ENCODE results near the gene PBX2.
A peak's percentile ranks its signal among the peaks of the same experiment; 100 is the strongest.

Gene PBX2

GRCh38 chr6:32190054-32190851 lies at the start of gene PBX2:
TSS of gene PBX2 (minus strand) at chr6:32190202. CDS start at chr6:32189915, 287 bp downstream.
- no peak for TF ChIP-seq CTCF (IDR thresholded peaks at IDR 0.05; ENCODE audit: insufficient read depth, low read length, missing control alignments)
- POLR2A ChIA-PET = interaction anchor here (0.6 kb wide), 1 partner anchor 75 kb away, joined by 4 read pairs; no protein-coding TSS in a partner anchor
- peak; percentile 67 for DNase-seq (ENCODE audit: low read depth, low spot score)
- CTCF ChIA-PET = interaction anchor here (0.7 to 1.8 kb wide), 4 partner anchors 11 to 72 kb away, joined by 3 to 8 read pairs (median 4); no protein-coding TSS in a partner anchor
- peak within 1 kb of the TSS; percentile 77 for H3K4me3 ChIP-seq (ENCODE audit: low read depth, low read length)

DNA sequence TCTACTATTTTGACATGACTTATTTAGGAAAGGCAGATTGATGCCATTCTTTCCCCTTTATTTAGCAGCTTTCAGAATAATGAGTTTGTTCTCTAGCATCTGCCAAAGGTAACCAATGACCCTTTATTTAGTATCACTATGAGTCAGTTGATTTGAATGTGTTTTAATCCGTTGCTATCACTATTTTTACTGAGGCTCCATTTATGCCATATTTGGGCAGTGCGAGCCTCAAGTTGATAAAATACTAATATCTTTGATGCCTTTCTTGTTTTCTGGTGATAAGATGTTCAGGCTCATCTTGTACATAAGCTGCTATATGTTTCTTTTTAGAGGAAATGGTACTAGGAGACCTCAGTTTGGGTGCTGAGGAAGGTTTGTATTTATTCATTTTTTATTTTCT lies 49.5 kb upstream of the PBX2 start:
- POLR2A ChIA-PET = no interaction called here
- CTCF ChIA-PET = no interaction called here
- no peak for TF ChIP-seq CTCF (IDR thresholded peaks at IDR 0.05; ENCODE audit: insufficient read depth, low read length, missing control alignments)
- DNase-seq (ENCODE audit: low read depth, low spot score) = no peak
- no peak overlapping the region for H3K4me3 ChIP-seq (ENCODE audit: low read depth, low read length)

GRCh38 chr6:32234934-32235333 lies 44.9 kb upstream of the PBX2 start:
- TF ChIP-seq CTCF (IDR thresholded peaks at IDR 0.05; ENCODE audit: insufficient read depth, low read length, missing control alignments) = no peak
- no peak for DNase-seq (ENCODE audit: low read depth, low spot score)
- ChIA-PET CTCF (interaction anchor here (1.1 to 1.9 kb wide), 2 partner anchors 10 kb away, joined by 5 to 8 read pairs; no protein-coding TSS in a partner anchor), POLR2A (no interaction called here)
- H3K4me3 ChIP-seq (ENCODE audit: low read depth, low read length) = no peak overlapping the region

DNA sequence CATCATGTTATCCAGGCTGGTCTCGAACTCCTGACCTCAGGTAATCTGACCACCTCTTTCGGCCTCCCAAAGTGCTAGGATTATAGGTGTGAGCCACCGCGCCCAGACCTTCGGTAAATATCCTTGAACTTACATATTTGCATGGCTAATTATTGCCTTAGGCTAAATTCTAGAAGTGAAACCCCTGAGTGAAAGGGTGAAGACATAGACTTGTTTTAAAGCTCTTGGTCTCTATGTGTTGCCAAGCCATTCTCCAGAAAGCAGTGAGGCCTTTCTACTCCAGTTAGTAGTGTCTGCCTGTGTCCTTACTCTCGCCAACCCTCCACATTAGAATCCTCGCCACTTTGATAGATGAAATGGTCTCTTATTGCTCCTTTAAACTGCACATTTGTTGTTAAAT lies 36.4 kb upstream of the PBX2 start:
- POLR2A ChIA-PET = no interaction called here
- TF ChIP-seq CTCF (IDR thresholded peaks at IDR 0.05; ENCODE audit: insufficient read depth, low read length, missing control alignments) = no peak
- no peak for DNase-seq (ENCODE audit: low read depth, low spot score)
- CTCF ChIA-PET = interaction anchor here (1.0 kb wide), 1 partner anchor 108 kb away, joined by 3 read pairs; no protein-coding TSS in a partner anchor
- H3K4me3 ChIP-seq (ENCODE audit: low read depth, low read length) = no peak overlapping the region

DNA sequence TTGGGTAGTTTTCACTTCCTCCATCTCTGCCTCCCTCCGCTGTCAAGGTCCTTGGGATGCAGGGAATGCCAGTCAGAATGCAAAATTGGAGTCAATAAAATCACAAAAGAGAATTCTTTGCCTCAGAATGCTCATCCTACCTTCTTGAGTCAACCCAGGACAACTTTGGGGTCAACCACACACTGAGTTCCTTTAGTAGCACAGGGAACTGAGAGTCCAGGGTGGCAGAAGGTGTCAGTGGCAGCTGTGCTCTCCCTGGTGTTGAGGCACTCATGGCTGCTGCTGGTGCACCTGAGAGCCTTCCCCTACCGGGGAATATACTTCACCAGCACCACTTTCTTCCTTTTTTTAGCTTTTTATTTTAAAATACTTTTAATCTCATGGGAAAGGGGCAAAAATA lies 34.7 kb upstream of the PBX2 start:
- ChIA-PET CTCF (no interaction called here), POLR2A (no interaction called here)
- DNase-seq (ENCODE audit: low read depth, low spot score) = no peak
- no peak overlapping the region for H3K4me3 ChIP-seq (ENCODE audit: low read depth, low read length)
- TF ChIP-seq CTCF (IDR thresholded peaks at IDR 0.05; ENCODE audit: insufficient read depth, low read length, missing control alignments) = no peak

DNA sequence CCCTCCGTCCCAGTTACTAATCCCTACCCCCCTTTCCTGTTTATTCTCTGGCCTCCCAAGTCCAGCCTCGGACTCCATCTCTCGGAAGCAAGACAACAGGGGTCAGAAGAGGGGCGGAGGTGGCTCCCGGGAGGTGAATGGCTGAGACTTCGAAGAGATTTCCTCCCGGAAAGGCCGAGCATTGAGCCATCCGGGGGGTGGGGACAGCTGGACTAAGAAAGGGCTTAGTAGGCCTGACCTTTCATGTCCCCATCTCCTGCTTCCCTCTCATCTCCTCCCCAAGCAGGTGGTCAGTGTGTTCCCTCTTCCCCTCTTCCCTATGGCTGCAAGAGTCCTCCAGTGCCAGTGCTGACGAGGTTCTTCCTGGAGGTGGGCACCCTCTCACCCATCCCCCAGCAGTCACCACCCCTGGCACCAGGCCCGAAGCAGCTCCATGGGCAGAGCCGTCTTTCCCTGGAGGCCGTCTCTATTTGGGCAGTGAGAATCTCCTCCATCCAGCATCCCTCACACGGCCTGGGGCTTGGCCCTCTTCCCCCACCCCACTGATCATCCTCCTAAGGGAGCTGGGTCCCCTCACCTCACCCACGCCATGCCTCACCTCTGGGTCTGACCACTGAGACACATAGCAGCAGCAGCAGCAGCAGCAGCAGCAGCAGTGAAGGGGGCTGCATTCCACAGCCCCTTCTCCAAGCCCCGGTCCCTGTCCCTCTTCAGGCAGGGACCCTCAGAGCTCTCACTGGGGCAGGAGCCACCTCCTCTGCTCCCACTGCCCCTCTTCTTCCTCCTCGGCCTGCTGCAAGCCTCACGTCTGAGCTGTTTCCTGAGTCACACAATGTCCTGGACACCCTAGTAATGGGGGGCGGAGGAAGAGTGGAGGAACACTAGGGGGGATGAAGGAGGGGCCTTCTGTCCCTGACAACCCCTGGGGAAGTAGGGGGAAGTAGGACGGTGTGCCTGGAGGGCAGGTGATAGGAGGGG lies 33.5 kb upstream of the PBX2 start, which contains the start of gene NOTCH4:
Gene NOTCH4 (minus strand): TSS at position 810 of the 978 bp plus-strand sequence. CDS start 139 bp downstream, at position 671.
- TF ChIP-seq CTCF (IDR thresholded peaks at IDR 0.05; ENCODE audit: insufficient read depth, low read length, missing control alignments) = no peak
- no peak for DNase-seq (ENCODE audit: low read depth, low spot score)
- ChIA-PET CTCF (no interaction called here), POLR2A (no interaction called here)
- no peak within 1 kb of the TSS for H3K4me3 ChIP-seq (ENCODE audit: low read depth, low read length)
